ENCODE results near the gene PHACTR1.

PHACTR1 gene

DNA sequence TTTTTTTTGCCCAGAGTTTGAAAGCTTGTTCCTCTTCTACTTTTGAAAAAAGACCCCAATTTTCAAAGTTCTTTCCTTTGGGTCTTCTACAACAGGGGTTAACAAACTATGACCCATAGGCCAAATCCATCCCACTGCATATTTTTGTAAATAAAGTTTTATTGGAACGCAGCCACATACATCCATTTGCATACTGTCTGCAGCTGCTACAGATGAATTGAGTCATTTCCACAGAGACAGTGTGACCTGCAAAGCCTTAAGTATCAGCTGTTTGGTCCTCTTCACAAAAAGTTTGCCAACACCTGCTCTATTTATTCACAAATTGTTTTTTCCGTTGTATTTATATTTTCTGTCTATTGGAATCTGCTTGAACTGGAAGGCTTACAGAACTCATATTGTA lies 422.6 kb downstream of the PHACTR1 start:
- Histone ChIP-seq H3K18ac (ENCODE audit: low read length) (no peak overlapping the region), H3K27me3 (ENCODE audit: control insufficient read depth in 3 of 3, insufficient read depth in 3 of 3, low read depth in 1 of 3, low read length in 3 of 3) (no peaks in the 10 kb centered on the region), H3K79me1 (ENCODE audit: low read depth, low read length) (no peaks in the 10 kb centered on the region), H3K4me2 (ENCODE audit: insufficient read depth, low read length, poor library complexity, severe bottlenecking) (no peak overlapping the region), H3K9me3 (replicated peaks in 1 of 2; ENCODE audit: control insufficient read depth in 2 of 2, insufficient read depth in 1 of 2, low read depth in 1 of 2, low read length in 2 of 2) (no peaks in the 10 kb centered on the region), H3K36me3 (replicated peaks in 1 of 2; ENCODE audit: control insufficient read depth in 2 of 2, insufficient read depth in 2 of 2, low read length in 2 of 2) (no peaks in the 10 kb centered on the region), H3K23ac (ENCODE audit: low read depth, low read length, poor library complexity) (no peak overlapping the region), H2BK120ac (ENCODE audit: low read depth, low read length) (no peak overlapping the region), H3K9ac (ENCODE audit: low read depth, low read length, poor library complexity) (no peak overlapping the region), H2BK12ac (ENCODE audit: low read length) (no peak overlapping the region), H3K4ac (ENCODE audit: low read length) (no peak overlapping the region), H2BK5ac (ENCODE audit: low read length) (no peak overlapping the region), H2AFZ (ENCODE audit: low read length) (no peak overlapping the region), H3K27ac (replicated peaks; ENCODE audit: low read length) (no peak overlapping the region), H3K4me1 (ENCODE audit: control insufficient read depth in 2 of 2, insufficient read depth in 1 of 2, low read depth in 1 of 2, low read length in 2 of 2) (no peaks in the 10 kb centered on the region), H3K4me3 (ENCODE audit: low read length in 2 of 2) (no peak overlapping the region), H4K91ac (ENCODE audit: low read depth, low read length, poor library complexity) (no peak overlapping the region), H3K14ac (ENCODE audit: low read length) (no peak overlapping the region), H4K8ac (ENCODE audit: low read depth, low read length) (no peak overlapping the region), H2BK15ac (ENCODE audit: low read length) (no peak overlapping the region), H2AK5ac (ENCODE audit: low read depth, low read length) (no peak overlapping the region)
- no CpG with 5 or more reads among the region's 2 CpGs for WGBS, 2 donors (ENCODE audit: extremely low coverage in 2 of 2, insufficient read length in 2 of 2, insufficient replicate concordance in 1 of 2)
- no peak for DNase-seq (ENCODE audit: low spot score)

GRCh38 chr6:13140980-13141379 lies 424.4 kb downstream of the PHACTR1 start:
- Histone ChIP-seq H3K27me3 (ENCODE audit: control insufficient read depth in 3 of 3, insufficient read depth in 3 of 3, low read depth in 1 of 3, low read length in 3 of 3) (no peaks in the 10 kb centered on the region), H3K14ac (ENCODE audit: low read length) (no peak overlapping the region), H3K4ac (ENCODE audit: low read length) (no peak overlapping the region), H3K27ac (replicated peaks; ENCODE audit: low read length) (no peak overlapping the region), H3K36me3 (replicated peaks in 1 of 2; ENCODE audit: control insufficient read depth in 2 of 2, insufficient read depth in 2 of 2, low read length in 2 of 2) (no peaks in the 10 kb centered on the region), H3K4me2 (ENCODE audit: insufficient read depth, low read length, poor library complexity, severe bottlenecking) (no peak overlapping the region), H4K8ac (ENCODE audit: low read depth, low read length) (no peak overlapping the region), H3K9me3 (replicated peaks in 1 of 2; ENCODE audit: control insufficient read depth in 2 of 2, insufficient read depth in 1 of 2, low read depth in 1 of 2, low read length in 2 of 2) (no peaks in the 10 kb centered on the region), H4K91ac (ENCODE audit: low read depth, low read length, poor library complexity) (no peak overlapping the region), H2AFZ (ENCODE audit: low read length) (no peak overlapping the region), H2BK5ac (ENCODE audit: low read length) (no peak overlapping the region), H3K9ac (ENCODE audit: low read depth, low read length, poor library complexity) (no peak overlapping the region), H3K18ac (ENCODE audit: low read length) (no peak overlapping the region), H2BK15ac (ENCODE audit: low read length) (no peak overlapping the region), H3K79me1 (ENCODE audit: low read depth, low read length) (no peaks in the 10 kb centered on the region), H2AK5ac (ENCODE audit: low read depth, low read length) (no peak overlapping the region), H2BK12ac (ENCODE audit: low read length) (no peak overlapping the region), H3K23ac (ENCODE audit: low read depth, low read length, poor library complexity) (no peak overlapping the region), H3K4me1 (ENCODE audit: control insufficient read depth in 2 of 2, insufficient read depth in 1 of 2, low read depth in 1 of 2, low read length in 2 of 2) (no peaks in the 10 kb centered on the region), H3K4me3 (ENCODE audit: low read length in 2 of 2) (no peak overlapping the region), H2BK120ac (ENCODE audit: low read depth, low read length) (no peak overlapping the region)
- WGBS, 2 donors (ENCODE audit: extremely low coverage in 2 of 2, insufficient read length in 2 of 2, insufficient replicate concordance in 1 of 2) = no CpG with 5 or more reads among the region's 1 CpG
- DNase-seq (ENCODE audit: low spot score) = no peak

DNA sequence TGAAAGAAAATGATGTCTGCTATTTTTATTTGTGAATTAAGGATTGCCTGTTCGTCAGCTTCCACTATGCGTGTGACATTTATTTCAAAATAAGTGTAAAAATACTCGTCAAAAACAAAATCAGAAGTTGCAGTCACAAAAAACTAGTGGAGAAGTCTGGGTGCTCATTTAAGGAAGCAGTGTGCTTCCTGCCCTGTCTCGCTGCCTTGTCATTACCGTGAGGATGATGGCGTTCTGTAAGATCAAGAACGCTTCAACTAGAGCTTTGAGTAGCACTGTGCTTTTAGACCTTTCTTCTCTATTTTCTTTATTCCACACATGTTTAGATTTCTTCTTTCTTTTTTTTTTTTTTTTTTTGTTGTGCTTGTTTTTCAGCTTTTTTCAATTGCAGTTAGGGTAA lies 424.8 kb downstream of the PHACTR1 start:
- WGBS, 2 donors (ENCODE audit: extremely low coverage in 2 of 2, insufficient read length in 2 of 2, insufficient replicate concordance in 1 of 2) = no CpG with 5 or more reads among the region's 7 CpGs
- H3K27ac ChIP-seq (replicated peaks; ENCODE audit: low read length) = no peak overlapping the region
- no peak overlapping the region for H2BK15ac ChIP-seq (ENCODE audit: low read length)
- H3K4me3 ChIP-seq (ENCODE audit: low read length in 2 of 2) = no peak overlapping the region
- no peaks in the 10 kb centered on the region for H3K36me3 ChIP-seq (replicated peaks in 1 of 2; ENCODE audit: control insufficient read depth in 2 of 2, insufficient read depth in 2 of 2, low read length in 2 of 2)
- no peaks in the 10 kb centered on the region for H3K9me3 ChIP-seq (replicated peaks in 1 of 2; ENCODE audit: control insufficient read depth in 2 of 2, insufficient read depth in 1 of 2, low read depth in 1 of 2, low read length in 2 of 2)
- no peak overlapping the region for H3K18ac ChIP-seq (ENCODE audit: low read length)
- no peaks in the 10 kb centered on the region for H3K4me1 ChIP-seq (ENCODE audit: control insufficient read depth in 2 of 2, insufficient read depth in 1 of 2, low read depth in 1 of 2, low read length in 2 of 2)
- no peak overlapping the region for H2BK12ac ChIP-seq (ENCODE audit: low read length)
- H3K27me3 ChIP-seq (ENCODE audit: control insufficient read depth in 3 of 3, insufficient read depth in 3 of 3, low read depth in 1 of 3, low read length in 3 of 3) = no peaks in the 10 kb centered on the region
- DNase-seq (ENCODE audit: low spot score) = no peak
- H2BK120ac ChIP-seq (ENCODE audit: low read depth, low read length) = no peak overlapping the region
- H3K23ac ChIP-seq (ENCODE audit: low read depth, low read length, poor library complexity) = no peak overlapping the region
- no peak overlapping the region for H2BK5ac ChIP-seq (ENCODE audit: low read length)
- no peak overlapping the region for H3K9ac ChIP-seq (ENCODE audit: low read depth, low read length, poor library complexity)
- no peak overlapping the region for H3K4ac ChIP-seq (ENCODE audit: low read length)
- H2AK5ac ChIP-seq (ENCODE audit: low read depth, low read length) = no peak overlapping the region
- no peak overlapping the region for H4K8ac ChIP-seq (ENCODE audit: low read depth, low read length)
- H2AFZ ChIP-seq (ENCODE audit: low read length) = no peak overlapping the region
- no peak overlapping the region for H4K91ac ChIP-seq (ENCODE audit: low read depth, low read length, poor library complexity)
- H3K4me2 ChIP-seq (ENCODE audit: insufficient read depth, low read length, poor library complexity, severe bottlenecking) = no peak overlapping the region
- no peak overlapping the region for H3K14ac ChIP-seq (ENCODE audit: low read length)
- no peaks in the 10 kb centered on the region for H3K79me1 ChIP-seq (ENCODE audit: low read depth, low read length)

GRCh38 chr6:13142611-13143010 lies 426.0 kb downstream of the PHACTR1 start:
- H3K79me1 ChIP-seq (ENCODE audit: low read depth, low read length) = no peaks in the 10 kb centered on the region
- no peak overlapping the region for H3K4ac ChIP-seq (ENCODE audit: low read length)
- no peak overlapping the region for H2AFZ ChIP-seq (ENCODE audit: low read length)
- no peak overlapping the region for H4K91ac ChIP-seq (ENCODE audit: low read depth, low read length, poor library complexity)
- no peak overlapping the region for H4K8ac ChIP-seq (ENCODE audit: low read depth, low read length)
- no peak overlapping the region for H3K9ac ChIP-seq (ENCODE audit: low read depth, low read length, poor library complexity)
- no peak overlapping the region for H2BK15ac ChIP-seq (ENCODE audit: low read length)
- H2BK120ac ChIP-seq (ENCODE audit: low read depth, low read length) = no peak overlapping the region
- no peaks in the 10 kb centered on the region for H3K9me3 ChIP-seq (replicated peaks in 1 of 2; ENCODE audit: control insufficient read depth in 2 of 2, insufficient read depth in 1 of 2, low read depth in 1 of 2, low read length in 2 of 2)
- H3K14ac ChIP-seq (ENCODE audit: low read length) = no peak overlapping the region
- no peak overlapping the region for H3K4me2 ChIP-seq (ENCODE audit: insufficient read depth, low read length, poor library complexity, severe bottlenecking)
- no peak overlapping the region for H2AK5ac ChIP-seq (ENCODE audit: low read depth, low read length)
- H3K23ac ChIP-seq (ENCODE audit: low read depth, low read length, poor library complexity) = no peak overlapping the region
- H3K18ac ChIP-seq (ENCODE audit: low read length) = no peak overlapping the region
- no peak overlapping the region for H3K4me3 ChIP-seq (ENCODE audit: low read length in 2 of 2)
- DNase-seq (ENCODE audit: low spot score) = no peak
- H3K4me1 ChIP-seq (ENCODE audit: control insufficient read depth in 2 of 2, insufficient read depth in 1 of 2, low read depth in 1 of 2, low read length in 2 of 2) = no peaks in the 10 kb centered on the region
- no CpG with 5 or more reads among the region's 3 CpGs for WGBS, 2 donors (ENCODE audit: extremely low coverage in 2 of 2, insufficient read length in 2 of 2, insufficient replicate concordance in 1 of 2)
- no peak overlapping the region for H3K27ac ChIP-seq (replicated peaks; ENCODE audit: low read length)
- no peak overlapping the region for H2BK5ac ChIP-seq (ENCODE audit: low read length)
- H2BK12ac ChIP-seq (ENCODE audit: low read length) = no peak overlapping the region
- H3K27me3 ChIP-seq (ENCODE audit: control insufficient read depth in 3 of 3, insufficient read depth in 3 of 3, low read depth in 1 of 3, low read length in 3 of 3) = no peaks in the 10 kb centered on the region
- no peaks in the 10 kb centered on the region for H3K36me3 ChIP-seq (replicated peaks in 1 of 2; ENCODE audit: control insufficient read depth in 2 of 2, insufficient read depth in 2 of 2, low read length in 2 of 2)
